GM21619 (cell line): ENCODE measurements around the gene ZNF655.
"Not testable (repeated sequence)": the region's sequence is repeated elsewhere in the genome, so short reads cannot be mapped to it uniquely, and the experiment has no call there.

ENCODE experiments used
- ATAC-seq: cut with Tn5 transposase; IDR thresholded peaks from one replicate; pipeline ENCODE4 v1.9.1; 2021; ENCODE audit not compliant: unreplicated experiment

ZNF655 gene

DNA sequence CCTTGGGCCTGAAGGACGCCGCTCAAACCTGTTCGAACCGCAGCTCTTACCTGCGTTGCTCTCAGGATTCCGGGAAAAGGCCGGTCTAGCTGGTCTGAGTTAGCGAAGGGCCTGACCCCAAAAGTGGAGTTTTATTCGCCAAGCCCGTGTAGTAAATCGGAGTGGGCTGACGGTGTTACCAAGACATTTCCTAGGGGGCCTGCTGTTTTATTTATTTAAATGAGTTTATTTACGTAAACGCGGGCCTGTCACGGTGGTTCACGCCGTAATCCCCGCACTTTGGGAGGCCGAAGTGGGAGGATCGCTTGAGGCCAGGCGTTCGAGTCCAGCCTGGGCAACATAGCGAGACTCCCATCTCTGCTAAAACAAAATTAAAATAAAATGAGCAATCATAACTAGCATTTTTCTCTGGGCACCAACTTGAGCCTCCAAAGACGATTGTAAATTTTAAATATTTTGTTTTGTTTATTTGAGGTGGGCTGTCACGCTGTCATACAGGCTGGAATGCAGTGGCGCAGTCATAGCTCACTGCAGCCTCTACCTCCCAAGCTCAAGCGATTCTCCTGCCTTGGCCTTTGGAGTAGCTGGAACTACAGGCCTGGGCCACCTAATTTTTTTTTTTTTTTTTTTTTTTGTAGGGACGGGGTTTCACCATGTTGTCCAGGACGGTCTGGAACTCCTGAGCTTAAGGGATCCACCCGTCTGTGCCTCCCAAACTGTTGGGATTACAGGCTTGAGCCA, 903 bp downstream of the ZNF655 start:
- no peak for ATAC-seq

DNA sequence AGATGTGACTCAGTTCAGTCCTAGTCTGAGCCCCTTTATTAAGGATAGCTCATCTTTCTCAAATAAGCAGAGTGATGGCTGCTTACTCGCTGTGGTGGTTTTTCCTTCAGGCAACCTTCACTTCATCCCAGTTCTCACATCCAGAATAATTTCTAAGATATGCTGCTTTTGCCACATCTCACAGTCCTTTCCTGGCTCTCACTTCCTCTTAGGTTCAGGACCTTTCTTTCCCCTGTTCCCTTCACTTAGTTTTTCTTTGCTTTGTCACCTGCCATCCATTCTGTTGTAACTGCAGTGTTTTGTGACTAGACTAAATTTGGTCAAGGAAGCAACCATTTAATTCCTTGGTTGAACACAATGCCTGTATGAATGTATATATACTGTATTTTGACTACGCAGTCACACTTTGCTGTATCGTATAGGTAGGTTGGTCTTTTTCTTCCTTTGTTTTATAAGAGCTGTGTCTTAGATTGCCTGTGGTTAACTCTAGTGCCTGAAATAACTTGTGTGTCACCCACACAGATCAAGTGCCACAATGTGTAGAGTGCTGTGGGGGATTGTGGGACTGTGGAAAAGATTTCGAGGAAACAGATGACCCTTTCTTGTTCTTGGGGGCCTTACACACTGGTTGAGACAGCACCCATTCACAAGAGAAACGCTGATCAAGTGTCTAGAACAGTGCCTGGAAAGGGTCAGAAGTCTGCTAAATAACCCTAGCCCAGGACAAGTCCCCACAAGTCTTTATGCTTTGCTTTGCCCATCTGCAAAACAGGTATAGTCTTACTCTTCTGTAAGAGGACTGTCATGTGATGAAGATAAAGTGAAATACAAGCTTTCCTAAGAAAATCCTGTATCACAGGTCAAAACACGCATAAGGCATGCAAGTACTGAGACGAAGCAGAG, 2.6 kb downstream of the ZNF655 start:
- ATAC-seq: no peak

DNA sequence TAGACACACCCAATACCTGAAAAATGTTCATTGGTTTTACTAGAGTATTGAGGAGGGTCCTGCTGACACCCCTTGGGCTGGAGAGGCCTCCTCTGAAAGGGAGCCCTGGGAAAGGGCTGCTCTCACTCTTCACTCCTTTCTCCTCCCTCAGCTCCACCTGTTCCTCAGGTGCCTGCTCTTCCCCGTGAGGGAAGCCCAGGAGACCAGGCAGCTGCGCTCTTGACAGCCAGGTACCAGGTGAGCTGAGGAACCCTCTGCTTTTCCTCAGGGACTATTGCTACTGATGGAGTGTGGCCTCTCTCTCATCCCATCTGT, 3.3 kb downstream of the ZNF655 start:
- ATAC-seq: no peak

DNA sequence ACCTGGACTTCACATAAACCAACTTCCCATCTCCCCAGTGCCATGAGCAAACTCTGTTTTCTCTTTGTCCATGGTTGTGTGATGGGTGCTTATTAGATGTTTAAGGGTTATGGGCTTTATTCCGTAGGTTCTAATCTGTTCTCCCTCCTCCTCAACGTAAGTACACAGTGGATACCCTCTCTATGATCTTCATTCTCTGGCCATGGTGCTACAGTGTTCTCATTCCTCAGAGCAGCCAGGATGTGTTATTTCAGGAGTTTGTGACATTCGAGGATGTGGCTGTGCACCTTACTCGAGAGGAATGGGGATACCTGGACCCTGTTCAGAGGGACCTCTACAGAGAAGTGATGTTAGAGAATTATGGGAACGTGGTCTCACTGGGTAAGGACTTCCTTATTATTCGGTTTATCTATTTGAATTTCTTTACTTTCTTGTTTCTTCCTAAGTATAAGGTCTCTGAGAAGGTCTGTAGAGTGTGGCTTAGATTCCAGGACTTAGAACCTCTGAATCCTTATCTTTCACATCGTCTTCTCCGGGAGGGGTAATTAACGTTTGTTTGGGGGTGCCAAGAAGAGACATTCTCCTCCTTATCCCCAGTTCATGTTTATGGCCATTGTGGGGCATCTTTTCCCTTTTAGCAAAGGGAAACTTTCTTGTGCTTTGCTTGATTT, 3.8 kb downstream of the ZNF655 start:
- no peak for ATAC-seq

DNA sequence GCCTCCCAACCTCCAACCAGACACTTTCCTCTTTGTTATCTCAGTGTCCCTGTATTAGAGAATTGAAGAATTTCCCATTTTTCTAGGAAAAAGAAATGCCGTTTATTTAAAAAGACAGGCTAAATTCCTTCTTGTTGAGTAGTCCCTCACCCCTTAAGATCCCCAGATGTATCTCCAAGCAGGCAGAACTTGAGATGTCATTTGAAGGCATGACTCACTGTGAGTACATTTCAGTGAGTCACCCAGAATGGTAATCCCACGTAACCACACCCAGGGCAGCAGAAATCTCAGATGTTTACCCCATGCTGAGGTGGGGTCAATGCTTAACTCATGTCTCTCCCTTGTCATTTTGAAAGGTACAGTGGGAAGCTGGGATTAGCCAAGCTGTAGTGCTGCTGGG, 4.4 kb downstream of the ZNF655 start:
- ATAC-seq: no peak

DNA sequence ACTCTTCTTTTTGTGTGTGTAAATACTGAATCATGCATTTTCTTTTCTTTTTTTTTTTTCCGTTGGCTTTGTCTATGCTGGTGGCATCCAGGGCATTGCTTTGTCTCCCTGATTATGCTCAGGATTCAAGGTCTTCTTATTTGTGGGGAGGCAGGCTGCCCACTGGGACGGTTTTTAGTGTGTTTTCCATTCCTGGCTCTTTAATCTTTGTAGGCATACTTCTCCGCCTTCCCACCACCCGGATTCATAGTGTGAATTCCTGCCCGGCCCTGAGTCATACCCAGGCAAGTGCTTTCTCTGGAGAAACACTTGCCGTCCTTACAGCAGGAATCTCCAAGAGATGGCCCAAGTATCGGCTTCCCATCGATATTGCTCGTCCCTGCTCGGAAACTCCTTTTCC, 5.2 kb downstream of the ZNF655 start:
- ATAC-seq: no peak

DNA sequence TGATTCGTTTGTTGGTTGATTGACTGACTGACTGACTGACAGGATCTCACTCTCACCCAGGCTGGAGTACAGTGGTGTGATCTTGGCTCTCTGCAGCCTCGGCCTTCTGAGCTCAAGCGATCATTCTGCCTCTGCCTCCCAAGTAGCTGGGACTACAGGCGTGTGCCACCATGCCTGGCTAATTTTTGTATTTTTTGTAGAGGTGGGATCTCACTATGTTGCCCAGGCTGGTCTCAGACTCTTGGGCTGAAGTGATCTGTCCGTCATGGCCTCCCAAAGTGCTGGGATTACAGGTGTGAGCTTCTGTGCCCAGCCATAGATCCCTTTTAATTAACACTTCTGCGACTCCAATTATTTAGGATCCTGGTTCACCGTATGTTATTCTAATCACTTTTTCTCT, 10.3 kb downstream of the ZNF655 start:
- not testable (repeated sequence) for ATAC-seq

DNA sequence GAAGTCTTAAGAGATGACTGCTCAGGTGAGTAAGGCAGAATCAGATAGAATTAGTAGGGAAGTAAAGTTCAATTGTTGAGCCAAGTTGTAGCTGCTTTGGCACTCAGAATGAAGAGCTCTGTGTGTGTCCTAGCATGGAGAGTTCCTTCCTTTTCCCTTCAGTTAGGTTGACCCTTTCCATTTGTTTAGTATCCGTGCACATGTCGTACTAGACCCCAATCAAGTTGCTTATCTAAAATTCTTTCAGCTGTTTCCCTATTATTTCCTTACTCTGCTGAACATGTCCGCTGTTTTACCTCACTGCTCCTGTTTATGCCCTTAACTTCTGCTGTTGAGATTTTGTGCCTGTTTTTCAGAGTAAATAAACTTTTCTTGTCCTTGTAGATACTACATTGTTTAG, 13.3 kb downstream of the ZNF655 start:
- no peak for ATAC-seq

DNA sequence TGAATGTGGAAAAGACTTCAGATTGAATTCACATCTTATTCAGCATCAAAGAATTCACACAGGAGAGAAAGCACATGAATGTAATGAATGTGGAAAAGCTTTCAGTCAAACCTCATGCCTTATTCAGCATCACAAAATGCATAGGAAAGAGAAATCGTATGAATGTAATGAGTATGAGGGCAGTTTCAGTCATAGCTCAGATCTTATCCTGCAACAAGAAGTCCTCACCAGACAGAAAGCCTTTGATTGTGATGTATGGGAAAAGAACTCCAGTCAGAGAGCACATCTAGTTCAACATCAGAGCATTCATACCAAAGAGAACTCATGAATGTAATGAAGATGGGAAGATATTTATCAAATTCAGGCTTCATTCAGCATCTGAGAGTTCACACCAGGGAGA, 14.8 kb downstream of the ZNF655 start:
- ATAC-seq: no peak

DNA sequence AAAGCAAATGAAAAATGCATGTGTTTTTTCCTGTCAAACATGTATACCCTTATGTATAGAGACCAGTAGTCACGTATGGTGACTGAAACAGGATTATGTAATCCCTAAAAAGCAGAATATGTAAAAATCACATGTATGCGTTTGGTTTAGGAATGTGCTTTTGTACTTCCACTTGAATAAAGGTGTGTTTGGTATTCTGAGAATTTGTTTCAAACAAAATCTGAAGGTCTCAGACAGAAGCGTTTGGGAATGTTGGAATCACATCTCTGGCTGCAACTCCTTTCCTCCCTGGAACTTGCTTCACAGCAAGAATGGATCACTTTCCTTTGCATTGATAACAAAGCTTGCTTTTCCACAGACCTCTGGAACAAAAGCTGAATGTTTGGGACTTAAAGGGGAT, 17.8 kb downstream of the ZNF655 start:
- no peak for ATAC-seq

DNA sequence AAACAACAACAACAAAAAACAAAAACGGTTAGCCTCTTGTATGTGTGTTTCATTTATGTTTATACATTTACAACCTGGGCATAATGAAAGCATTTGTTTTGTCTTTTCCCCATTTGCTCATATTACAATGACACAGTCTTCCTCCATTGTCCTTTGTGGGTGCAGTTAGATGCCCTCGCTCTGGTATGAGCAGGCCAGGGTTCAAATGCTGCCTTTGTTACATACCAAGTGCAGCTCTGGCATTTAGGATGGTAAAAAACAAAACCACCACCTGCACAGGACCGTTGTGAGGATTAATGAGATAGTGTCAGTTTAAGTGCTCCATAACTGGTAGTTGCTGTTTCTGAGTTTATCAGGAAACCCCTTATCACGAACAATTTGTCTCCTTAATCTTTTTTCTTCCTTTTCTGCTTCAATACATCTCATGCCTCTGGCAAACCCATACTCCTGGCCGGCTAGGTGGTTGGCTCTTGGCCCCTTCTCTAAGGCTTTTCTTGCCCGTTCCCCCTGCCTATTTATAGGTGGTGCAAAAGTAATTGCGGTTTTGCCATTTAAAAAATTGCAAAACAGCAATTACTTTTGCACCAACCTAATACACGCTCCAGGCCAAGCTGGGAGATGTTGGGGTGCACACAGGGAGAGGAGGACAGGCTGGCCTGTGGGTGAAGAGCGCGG, 21.0 kb downstream of the ZNF655 start:
- no peak for ATAC-seq

DNA sequence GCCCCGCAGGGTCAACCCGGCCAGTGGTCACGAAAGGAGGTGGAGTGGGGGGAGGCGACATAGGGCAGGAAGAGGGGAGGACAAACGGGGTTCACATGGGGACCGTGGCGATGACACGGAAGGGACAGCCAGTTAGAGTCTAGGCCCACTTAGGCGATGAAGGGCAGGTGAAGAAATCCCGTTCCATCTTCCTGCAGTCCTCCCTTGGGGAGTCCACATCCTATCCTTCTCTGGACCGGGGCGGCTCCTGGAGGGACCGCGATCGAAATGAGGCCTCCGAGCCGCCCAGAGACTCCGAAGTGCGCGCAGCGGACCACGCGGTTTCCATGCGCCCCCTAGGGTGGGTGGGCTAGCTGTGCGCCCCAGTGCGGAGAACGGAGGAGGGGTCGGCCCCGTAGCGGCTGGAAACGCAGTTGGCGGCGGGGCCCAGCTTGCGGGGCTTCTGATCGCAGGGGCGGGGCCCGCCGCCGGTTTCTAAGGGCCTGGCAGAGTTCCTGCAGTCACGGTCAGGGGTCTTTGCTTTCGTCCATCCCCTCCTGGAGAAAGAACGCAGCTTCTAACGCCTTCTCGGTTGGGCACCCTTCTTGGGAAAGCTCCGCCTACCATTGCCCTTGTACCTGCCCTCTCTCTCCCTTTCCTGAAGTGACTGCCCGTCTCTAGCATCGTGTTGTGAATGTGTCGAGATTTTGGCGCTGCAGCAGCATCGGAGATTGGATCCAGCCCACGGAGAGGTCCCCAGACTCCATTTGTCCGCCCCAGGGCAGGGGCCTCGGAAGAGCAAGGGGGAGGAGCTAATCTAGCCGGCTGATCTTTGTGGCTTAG, 21.7 kb downstream of the ZNF655 start:
- ATAC-seq: no peak

DNA sequence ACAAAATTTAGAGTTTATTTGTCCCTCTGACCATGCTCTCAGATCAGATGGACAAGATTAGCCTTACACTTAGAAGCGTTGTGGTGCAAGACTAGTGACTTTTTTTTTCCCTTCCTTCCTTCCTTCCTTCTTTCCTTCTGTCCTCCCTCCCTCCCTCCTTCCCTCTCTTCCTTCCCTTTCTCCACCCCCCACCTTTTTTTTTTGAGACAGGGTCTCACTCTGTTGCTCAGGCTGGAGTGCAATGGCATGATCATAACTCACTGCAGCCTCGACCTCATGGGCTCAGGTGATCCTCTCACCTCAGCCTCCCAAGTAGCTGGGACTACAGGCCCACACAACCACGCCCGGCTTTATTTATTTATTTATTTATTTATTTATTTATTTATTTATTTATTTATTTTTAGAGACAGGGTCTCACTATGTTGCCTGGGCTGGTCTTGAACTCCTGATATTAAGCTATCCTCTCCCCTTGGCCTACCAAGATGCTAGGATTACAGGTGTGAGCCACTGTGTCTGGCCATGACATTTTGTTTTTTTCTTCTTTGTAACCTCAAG, 22.4 kb downstream of the ZNF655 start:
- ATAC-seq: not testable (repeated sequence)

DNA sequence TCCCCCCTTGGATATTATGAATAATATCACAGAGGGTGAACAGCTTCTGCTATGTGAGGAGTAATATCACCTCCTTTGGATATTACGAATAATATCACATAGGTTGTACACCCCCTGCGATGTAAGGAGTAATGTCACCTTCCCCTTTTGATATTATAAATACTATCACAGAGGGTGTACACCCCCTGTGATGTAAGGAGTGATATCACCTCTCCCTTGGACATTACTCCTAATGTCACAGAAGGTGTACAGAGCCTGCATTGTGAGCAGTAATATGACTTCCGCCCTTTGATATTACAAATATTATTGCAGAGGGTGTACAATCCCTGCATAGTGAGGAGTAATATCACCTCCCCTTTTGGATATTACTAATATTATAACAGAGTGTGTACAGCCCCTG, 30.4 kb downstream of the ZNF655 start:
- ATAC-seq: no peak

DNA sequence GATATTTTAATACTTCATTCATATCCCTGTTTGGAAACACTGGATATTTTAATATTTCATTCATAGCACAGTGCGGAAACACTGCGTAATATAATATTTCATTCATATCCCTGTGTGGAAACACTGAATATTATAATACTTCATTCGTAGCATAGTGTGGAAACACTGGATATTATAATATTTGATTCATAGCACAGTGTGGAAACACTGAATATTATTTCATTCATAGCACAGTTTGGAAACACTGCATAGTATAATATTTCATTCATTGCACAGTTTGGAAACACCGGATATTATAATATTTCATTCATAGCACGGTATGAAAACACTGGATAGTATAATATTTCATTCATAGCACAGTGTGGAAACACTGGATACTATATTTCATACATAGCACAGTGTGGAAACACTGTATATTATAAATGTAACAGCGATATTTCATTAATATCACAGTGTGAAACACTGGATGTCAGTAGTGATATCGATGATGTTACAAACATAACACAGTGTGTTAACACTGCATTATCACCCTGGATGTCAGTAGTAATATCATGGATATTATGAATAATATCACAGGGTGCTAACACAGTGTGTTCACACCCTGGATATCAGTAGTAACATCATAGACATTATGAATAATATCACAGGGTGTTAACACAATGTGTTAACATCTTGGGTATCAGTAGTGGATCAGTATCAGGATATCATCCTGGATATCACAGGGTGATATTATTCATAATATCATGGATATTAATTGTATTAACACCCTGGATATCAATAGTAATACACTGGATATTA, 36.7 kb downstream of the ZNF655 start:
- no peak for ATAC-seq

DNA sequence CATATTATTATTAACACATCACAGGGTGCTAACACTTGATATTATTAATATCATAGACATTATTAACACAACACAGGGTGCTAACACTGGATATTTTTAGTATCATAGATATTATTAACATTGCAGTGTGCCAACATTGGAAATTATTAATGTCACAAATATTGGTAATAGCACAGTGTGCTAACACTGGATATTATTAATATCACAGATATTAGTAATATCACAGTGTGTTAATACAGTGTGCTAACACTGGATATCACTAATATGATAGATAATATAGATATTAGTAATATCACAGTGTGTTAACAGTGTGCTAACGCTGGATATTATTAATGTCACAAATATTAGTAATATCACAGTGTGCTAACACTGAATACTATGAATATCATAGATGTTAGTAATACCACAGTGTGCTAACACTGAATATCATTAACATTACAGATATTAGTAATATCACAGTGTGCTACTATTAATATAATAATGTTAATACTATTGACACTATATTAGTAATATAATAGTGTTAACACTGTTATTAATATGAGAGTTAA, 38.0 kb downstream of the ZNF655 start:
- ATAC-seq: no peak

DNA sequence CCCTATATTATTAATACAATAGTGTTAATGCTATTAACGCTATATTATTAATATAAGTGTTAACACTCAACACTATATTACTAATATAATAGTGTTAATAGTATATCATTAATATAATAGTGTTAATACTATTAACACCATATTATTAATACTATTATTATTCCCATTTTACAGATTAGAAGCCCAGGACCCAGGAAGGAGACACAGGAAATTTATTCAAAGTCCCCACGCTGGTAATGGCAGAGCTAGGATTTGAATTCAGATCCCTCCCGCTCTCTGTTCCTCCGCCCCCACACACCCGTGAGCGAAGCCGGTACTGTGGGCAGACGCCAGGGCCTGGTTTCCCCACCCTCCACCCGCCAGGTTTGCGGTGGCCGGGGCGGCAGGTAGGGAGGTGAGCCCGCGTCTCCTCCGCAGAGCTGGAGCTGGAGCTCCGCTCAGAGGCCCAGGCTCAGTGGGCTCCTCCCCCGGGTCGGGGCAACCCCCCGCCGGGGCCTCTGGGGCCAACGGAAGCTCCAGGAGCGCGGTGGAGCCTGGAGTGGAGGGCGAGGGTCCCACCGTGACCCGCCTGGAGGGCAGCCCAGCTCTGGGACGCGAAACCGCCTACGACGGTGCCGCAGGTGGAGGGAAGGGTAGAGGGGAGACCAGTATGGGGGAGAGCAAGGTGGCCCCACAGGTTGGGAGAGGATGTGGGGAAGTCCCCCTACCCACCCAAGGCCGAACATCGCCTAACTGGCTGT, 39.5 kb downstream of the ZNF655 start, which contains the start of gene TMEM225B:
TSS of gene TMEM225B (plus strand) at position 506 of the 740 bp plus-strand sequence. CDS start 6,122 bp downstream, outside the sequence.
- ATAC-seq: no peak

DNA sequence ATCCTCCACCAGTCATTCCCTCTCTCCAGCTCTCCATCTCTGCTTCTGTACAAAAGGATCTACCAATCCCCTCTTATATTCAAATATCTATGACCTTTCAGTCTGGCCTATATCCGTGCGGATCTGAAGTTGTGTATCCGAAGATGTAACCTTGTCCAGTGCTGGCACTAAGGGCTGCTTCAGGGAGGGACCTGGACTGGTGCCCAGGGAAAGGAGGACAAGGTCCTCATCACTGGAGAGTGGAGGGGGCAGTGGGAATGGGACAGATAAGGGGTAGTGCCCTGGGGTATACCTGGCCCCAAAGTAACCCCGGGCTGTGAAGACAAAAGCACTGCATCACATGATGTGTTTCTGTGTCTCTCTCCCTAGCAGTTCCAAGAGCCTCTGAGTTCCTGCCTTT, 41.4 kb downstream of the ZNF655 start:
- ATAC-seq: no peak
